Measurements from ENCODE around the gene CABCOCO1.

DNA sequence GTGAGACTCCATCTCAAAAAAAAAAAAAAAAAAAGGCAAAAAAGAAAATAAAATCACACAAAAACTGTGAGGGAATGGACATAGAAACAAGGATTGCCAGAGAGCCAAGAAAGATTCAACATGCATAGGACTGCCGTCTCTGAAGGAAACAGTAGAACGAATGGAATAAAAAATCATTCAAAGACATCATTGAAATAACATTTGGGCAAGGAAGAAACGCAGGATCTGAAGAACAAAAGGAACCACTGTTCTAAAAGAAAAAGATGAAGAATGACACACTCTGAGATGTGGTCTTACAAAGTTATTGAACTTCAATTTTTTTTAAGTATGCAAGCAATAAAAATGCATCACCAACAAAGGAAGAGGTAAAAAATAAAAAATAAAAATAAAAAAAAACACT, 57.2 kb downstream of the CABCOCO1 start:
- TF ChIP-seq NRF1 (conservative IDR thresholded peaks at IDR 0.05; ENCODE audit: low read depth, low read length) (no peak), POLR2AphosphoS5 (IDR thresholded peaks at IDR 0.05; ENCODE audit: low read length) (no peak), LARP7 (IDR thresholded peaks at IDR 0.05) (no peak)
